CD14-positive monocyte (primary cell): Measurements from ENCODE around the gene ARGFX. TPM values are rescaled to one million over a fixed set of nuclear protein-coding genes. Genes with fewer than 3 reads are reported as not detected.
A peak's percentile ranks its signal among the peaks of the same experiment; 100 is the strongest.

Experiments used
- DNase-seq, 3 donors: peaks; one replicate each; pipeline ENCODE4 v3.0.0-alpha.2; 2011 to 2022
- H2AFZ ChIP-seq: 2 replicates; pipeline ENCODE4 v1.6.0; 2012; ENCODE audit warnings: mild to moderate bottlenecking, low read depth, low read length, inconsistent platforms; ENCODE audit not compliant: insufficient read depth, poor library complexity, severe bottlenecking
- H3K27ac ChIP-seq, 2 donors: 1 replicate in 1 of 2; 2 replicates in 1 of 2; pipeline ENCODE4 v1.5.1; 2012 to 2013; ENCODE audit warnings: low read length in 2 of 2, control low read depth in 1 of 2, inconsistent platforms in 1 of 2, low read depth in 1 of 2, mild to moderate bottlenecking in 1 of 2
- H3K27me3 ChIP-seq, 2 donors: one replicate each; pipeline versions ENCODE4 v1.6.0 to v1.6.1; 2011 to 2013; ENCODE audit warnings: low read length in 2 of 2; ENCODE audit not compliant: control insufficient read depth in 2 of 2, insufficient read depth in 2 of 2
- H3K36me3 ChIP-seq, 2 donors: replicated peaks in 1 of 2; 1 replicate in 1 of 2; 2 replicates in 1 of 2; pipeline versions ENCODE4 v1.5.1 to v1.6.1; 2012 to 2013; ENCODE audit warnings: low read length in 2 of 2, control low read depth in 1 of 2, inconsistent platforms in 1 of 2, mild to moderate bottlenecking in 1 of 2; ENCODE audit not compliant: insufficient read depth in 2 of 2, control insufficient read depth in 1 of 2
- H3K4me1 ChIP-seq, 2 donors: 1 replicate in 1 of 2; 2 replicates in 1 of 2; pipeline versions ENCODE4 v1.5.1 to v1.6.1; 2012 to 2013; ENCODE audit warnings: low read length in 2 of 2, control low read depth in 1 of 2, inconsistent platforms in 1 of 2, mild to moderate bottlenecking in 1 of 2, moderate library complexity in 1 of 2; ENCODE audit not compliant: insufficient read depth in 2 of 2, control insufficient read depth in 1 of 2
- H3K4me2 ChIP-seq: replicated peaks from 2 replicates; pipeline ENCODE3; 2012; ENCODE audit warnings: low read length, moderate library complexity, mild to moderate bottlenecking; ENCODE audit not compliant: poor library complexity, severe bottlenecking; ENCODE audit errors: extremely low read depth
- H3K4me3 ChIP-seq, 3 experiments: fragments of 200-600 bp in 1 of 3; sonication (generic) in 1 of 3; replicated peaks in 1 of 3; 1 replicate in 2 of 3; 2 replicates in 1 of 3; pipeline ENCODE4 v1.5.1; 2011 to 2013; ENCODE audit warnings: low read length in 3 of 3, mild to moderate bottlenecking in 3 of 3, control low read depth in 2 of 3, low read depth in 2 of 3, inconsistent platforms in 1 of 3, moderate library complexity in 1 of 3
- H3K79me2 ChIP-seq: 2 replicates; pipeline ENCODE4 v1.6.0; 2012; ENCODE audit warnings: mild to moderate bottlenecking, control low read depth, inconsistent platforms, low read length, moderate library complexity; ENCODE audit not compliant: insufficient read depth
- H3K9ac ChIP-seq: 2 replicates; pipeline ENCODE4 v1.6.0; 2017; ENCODE audit warnings: low read length, mild to moderate bottlenecking; ENCODE audit not compliant: insufficient read depth, poor library complexity, severe bottlenecking
- H3K9me3 ChIP-seq, 2 donors: replicated peaks in 1 of 2; 1 replicate in 1 of 2; 2 replicates in 1 of 2; pipeline versions ENCODE4 v1.5.1 to v1.6.1; 2012 to 2013; ENCODE audit warnings: low read length in 2 of 2, control low read depth in 1 of 2; ENCODE audit not compliant: control insufficient read depth in 1 of 2, insufficient read depth in 1 of 2
- H4K20me1 ChIP-seq: 2 replicates; pipeline ENCODE4 v1.6.0; 2012; ENCODE audit warnings: mild to moderate bottlenecking, low read length, control low read depth, moderate library complexity; ENCODE audit not compliant: insufficient read depth
- H3K27ac Mint-ChIP-seq, 7 donors: one replicate each; pipeline ENCODE4 v1.8.0; 2020; ENCODE audit warnings: mild to moderate bottlenecking in 7 of 7, mixed read lengths in 7 of 7, moderate library complexity in 6 of 7, inconsistent platforms in 2 of 7
- H3K27me3 Mint-ChIP-seq, 3 donors: one replicate each; pipeline ENCODE4 v1.8.0; 2021 to 2022; ENCODE audit warnings: low read depth in 3 of 3, mild to moderate bottlenecking in 3 of 3, mixed read lengths in 3 of 3, moderate library complexity in 3 of 3, inconsistent platforms in 1 of 3
- H3K36me3 Mint-ChIP-seq, 2 donors: one replicate each; pipeline ENCODE4 v1.8.0; 2020; ENCODE audit warnings: mixed read lengths in 2 of 2, inconsistent platforms in 1 of 2, mild to moderate bottlenecking in 1 of 2
- H3K4me1 Mint-ChIP-seq: one replicate; pipeline ENCODE4 v1.8.0; 2020; ENCODE audit warnings: mild to moderate bottlenecking, mixed read lengths
- H3K4me3 Mint-ChIP-seq, 2 donors: one replicate each; pipeline ENCODE4 v1.8.0; 2020; ENCODE audit warnings: mild to moderate bottlenecking in 2 of 2, mixed read lengths in 2 of 2, moderate library complexity in 1 of 2
- H3K9me3 Mint-ChIP-seq, 7 donors: one replicate each; pipeline ENCODE4 v1.8.0; 2020 to 2022; ENCODE audit warnings: mixed read lengths in 7 of 7, mild to moderate bottlenecking in 6 of 7, moderate library complexity in 6 of 7, inconsistent platforms in 2 of 7
- WGBS: methylation state at CpG from one replicate; pipeline ENCODE4 v1.1.5; 2013; ENCODE audit warnings: missing lambda C conversion rate; ENCODE audit not compliant: insufficient coverage; 5-methylcytosine and 5-hydroxymethylcytosine counted together
- intact Hi-C, 2 donors: fragments of 100-400 bp; cut with micrococcal nuclease; formaldehyde crosslinking; loops; one replicate each; pipeline versions ENCODE4 v1.15.0 to v1.15.1; 2023
- polyA plus RNA-seq, 3 donors: library from polyadenylated mRNA; depleted of rRNA in 1 of 3; unstranded in 2 of 3; stranded (reverse) in 1 of 3; fragments of 300-500 nt in 2 of 3; fragments of >200 nt in 1 of 3; fragmentation: Illumina TruSeq in 2 of 3; gene quantifications; 1 replicate in 2 of 3; 2 replicates in 1 of 3; pipeline ENCODE4 v1.2.3, GENCODE V29; 2012 to 2021
- TF ChIP-seq, protein P1 (sequence below): fragments of 200-600 bp; IDR thresholded peaks from one replicate; pipeline ENCODE4 v1.8.0; 2022; ENCODE audit warnings: antibody characterized with exemption, mild to moderate bottlenecking

ARGFX gene
- polyA plus RNA-seq, 3 donors, result not detected

- Mint-ChIP-seq H3K9me3 (no peaks in the 10 kb centered on the region), H3K4me3 (peak overlapping the region; percentile 92), H3K36me3 (peaks cover 10 to 28% of the 10 kb centered on the region in 2 donors), H3K27ac (peak overlapping the region in 6 of 7 donors; percentile 8 to 83 (median 70)), H3K4me1 (peaks cover 21% of the 10 kb centered on the region), H3K27me3 (peaks cover 0 to 2% (median 0%) of the 10 kb centered on the region in 3 donors)
- peak overlapping the region; percentile 60 for H3K9ac ChIP-seq
- H3K4me1 ChIP-seq, result peaks cover 31 to 39% of the 10 kb centered on the region in 2 donors
- peaks cover 2 to 22% of the 10 kb centered on the region in 2 donors for H3K36me3 ChIP-seq
- H3K27me3 ChIP-seq, result no peaks in the 10 kb centered on the region
- intact Hi-C loops, result loop anchor here (5.0 to 10.0 kb wide), 5 partner anchors 110 to 1140 kb away; partner anchors contain the start of genes WDR5B (in 2 of the 2) and PARP14 (in 1 of the 2)
- peak overlapping the region; percentile 82 to 99 (median 88) for H3K4me3 ChIP-seq
- H3K4me2 ChIP-seq, result peak overlapping the region; percentile 98
- peak overlapping the region in 1 of 2 donors; percentile 82 for H3K27ac ChIP-seq
- H3K79me2 ChIP-seq, result peaks cover 55% of the 10 kb centered on the region
- TF ChIP-seq, protein P1, sequence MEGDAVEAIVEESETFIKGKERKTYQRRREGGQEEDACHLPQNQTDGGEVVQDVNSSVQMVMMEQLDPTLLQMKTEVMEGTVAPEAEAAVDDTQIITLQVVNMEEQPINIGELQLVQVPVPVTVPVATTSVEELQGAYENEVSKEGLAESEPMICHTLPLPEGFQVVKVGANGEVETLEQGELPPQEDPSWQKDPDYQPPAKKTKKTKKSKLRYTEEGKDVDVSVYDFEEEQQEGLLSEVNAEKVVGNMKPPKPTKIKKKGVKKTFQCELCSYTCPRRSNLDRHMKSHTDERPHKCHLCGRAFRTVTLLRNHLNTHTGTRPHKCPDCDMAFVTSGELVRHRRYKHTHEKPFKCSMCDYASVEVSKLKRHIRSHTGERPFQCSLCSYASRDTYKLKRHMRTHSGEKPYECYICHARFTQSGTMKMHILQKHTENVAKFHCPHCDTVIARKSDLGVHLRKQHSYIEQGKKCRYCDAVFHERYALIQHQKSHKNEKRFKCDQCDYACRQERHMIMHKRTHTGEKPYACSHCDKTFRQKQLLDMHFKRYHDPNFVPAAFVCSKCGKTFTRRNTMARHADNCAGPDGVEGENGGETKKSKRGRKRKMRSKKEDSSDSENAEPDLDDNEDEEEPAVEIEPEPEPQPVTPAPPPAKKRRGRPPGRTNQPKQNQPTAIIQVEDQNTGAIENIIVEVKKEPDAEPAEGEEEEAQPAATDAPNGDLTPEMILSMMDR, result no peak
- no peak for DNase-seq
- no peaks in the 10 kb centered on the region for H3K9me3 ChIP-seq
- 0% methylated on average over 4 of the region's 18 CpGs for WGBS
- no peaks in the 10 kb centered on the region for H4K20me1 ChIP-seq
- peak overlapping the region; percentile 99 for H2AFZ ChIP-seq
Measured at GRCh38 chr3:121545049-121545573, 22.6 kb upstream of the ARGFX start.

GRCh38 chr3:121545574-121546455, 21.9 kb upstream of the ARGFX start, which contains the start of gene POLQ:
TSS of gene POLQ (minus strand) at chr3:121545988. CDS start at chr3:121545877, 111 bp downstream.
- no peaks in the 10 kb centered on the region for H3K27me3 ChIP-seq
- H3K9me3 Mint-ChIP-seq, result peaks cover 0 to 1% (median 0%) of the 10 kb centered on the region in 7 donors
- TF ChIP-seq, protein P1, result no peak
- H3K9ac ChIP-seq, result peak within 1 kb of the TSS; percentile 60
- peak within 1 kb of the TSS; percentile 82 to 99 (median 88) for H3K4me3 ChIP-seq
- no peaks in the 10 kb centered on the region for H3K9me3 ChIP-seq
- peaks cover 31 to 39% of the 10 kb centered on the region in 2 donors for H3K4me1 ChIP-seq
- peaks cover 0 to 17% of the 10 kb centered on the region in 2 donors for H3K36me3 ChIP-seq
- H3K4me2 ChIP-seq, result peak within 1 kb of the TSS; percentile 98
- peaks cover 21% of the 10 kb centered on the region for H3K4me1 Mint-ChIP-seq
- H3K27me3 Mint-ChIP-seq, result peaks cover 0 to 2% (median 0%) of the 10 kb centered on the region in 3 donors
- under 1% methylated on average over 31 of the region's 42 CpGs for WGBS
- intact Hi-C loops, result loop anchor here (5.0 to 10.0 kb wide), 5 partner anchors 109 to 1139 kb away; partner anchors contain the start of genes WDR5B (in 2 of the 2) and PARP14 (in 1 of the 2)
- peaks cover 49% of the 10 kb centered on the region for H3K79me2 ChIP-seq
- peaks cover 8 to 22% of the 10 kb centered on the region in 2 donors for H3K36me3 Mint-ChIP-seq
- H2AFZ ChIP-seq, result peak within 1 kb of the TSS; percentile 99
- H3K27ac ChIP-seq, result peak within 1 kb of the TSS; percentile 47 to 82
- peak; percentile 86 to 95 (median 93) for DNase-seq
- peak within 1 kb of the TSS; percentile 85 to 96 (median 94) for H3K27ac Mint-ChIP-seq
- peak within 1 kb of the TSS; percentile 92 for H3K4me3 Mint-ChIP-seq
- H4K20me1 ChIP-seq, result no peaks in the 10 kb centered on the region
